ENCODE measurements around the gene RACK1.

Gene RACK1

DNA sequence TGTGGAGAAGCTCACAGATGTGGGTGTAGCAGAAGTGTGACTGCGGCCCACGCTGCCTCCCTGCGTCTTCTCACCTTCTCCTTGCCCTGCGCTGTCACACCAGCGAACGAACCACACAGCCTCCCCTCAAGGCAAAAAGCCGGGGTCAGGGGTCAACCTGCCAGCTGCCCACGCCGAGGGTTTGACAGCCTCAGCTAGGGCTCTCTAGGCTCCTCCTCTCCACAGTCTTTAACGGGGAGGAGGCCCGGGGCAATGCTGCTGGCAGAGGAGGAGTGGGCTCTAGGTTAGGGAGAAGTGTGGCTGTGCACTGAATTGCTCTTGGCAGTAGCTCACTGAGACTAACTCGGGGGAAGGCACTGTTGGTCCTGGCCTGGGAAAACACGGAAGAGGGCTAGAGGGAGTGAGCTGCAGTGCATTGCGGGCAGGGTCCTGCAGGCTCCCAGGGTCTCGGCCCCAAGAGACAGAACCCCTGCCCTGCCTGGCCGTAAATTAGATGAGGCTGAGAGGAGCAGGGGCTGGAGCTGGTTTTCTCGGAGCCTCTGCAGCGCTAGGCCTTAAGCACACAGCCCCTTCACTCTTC lies 21.5 kb upstream of the RACK1 start:
- H3K4me3 ChIP-seq (replicated peaks; ENCODE audit: insufficient read depth, low read length) = no peak overlapping the region
- TF ChIP-seq SPI1 (IDR thresholded peaks at IDR 0.05; ENCODE audit: borderline replicate concordance, low read depth) (no peak), GABPA (IDR thresholded peaks at IDR 0.05; ENCODE audit: low read depth) (no peak), POLR2AphosphoS5 (IDR thresholded peaks at IDR 0.05; ENCODE audit: low read depth) (no peak)
- TF ChIP-seq, protein P1, sequence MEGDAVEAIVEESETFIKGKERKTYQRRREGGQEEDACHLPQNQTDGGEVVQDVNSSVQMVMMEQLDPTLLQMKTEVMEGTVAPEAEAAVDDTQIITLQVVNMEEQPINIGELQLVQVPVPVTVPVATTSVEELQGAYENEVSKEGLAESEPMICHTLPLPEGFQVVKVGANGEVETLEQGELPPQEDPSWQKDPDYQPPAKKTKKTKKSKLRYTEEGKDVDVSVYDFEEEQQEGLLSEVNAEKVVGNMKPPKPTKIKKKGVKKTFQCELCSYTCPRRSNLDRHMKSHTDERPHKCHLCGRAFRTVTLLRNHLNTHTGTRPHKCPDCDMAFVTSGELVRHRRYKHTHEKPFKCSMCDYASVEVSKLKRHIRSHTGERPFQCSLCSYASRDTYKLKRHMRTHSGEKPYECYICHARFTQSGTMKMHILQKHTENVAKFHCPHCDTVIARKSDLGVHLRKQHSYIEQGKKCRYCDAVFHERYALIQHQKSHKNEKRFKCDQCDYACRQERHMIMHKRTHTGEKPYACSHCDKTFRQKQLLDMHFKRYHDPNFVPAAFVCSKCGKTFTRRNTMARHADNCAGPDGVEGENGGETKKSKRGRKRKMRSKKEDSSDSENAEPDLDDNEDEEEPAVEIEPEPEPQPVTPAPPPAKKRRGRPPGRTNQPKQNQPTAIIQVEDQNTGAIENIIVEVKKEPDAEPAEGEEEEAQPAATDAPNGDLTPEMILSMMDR (IDR thresholded peaks at IDR 0.05; ENCODE audit: insufficient read depth, low read length) = no peak
- TF ChIP-seq, protein P2, sequence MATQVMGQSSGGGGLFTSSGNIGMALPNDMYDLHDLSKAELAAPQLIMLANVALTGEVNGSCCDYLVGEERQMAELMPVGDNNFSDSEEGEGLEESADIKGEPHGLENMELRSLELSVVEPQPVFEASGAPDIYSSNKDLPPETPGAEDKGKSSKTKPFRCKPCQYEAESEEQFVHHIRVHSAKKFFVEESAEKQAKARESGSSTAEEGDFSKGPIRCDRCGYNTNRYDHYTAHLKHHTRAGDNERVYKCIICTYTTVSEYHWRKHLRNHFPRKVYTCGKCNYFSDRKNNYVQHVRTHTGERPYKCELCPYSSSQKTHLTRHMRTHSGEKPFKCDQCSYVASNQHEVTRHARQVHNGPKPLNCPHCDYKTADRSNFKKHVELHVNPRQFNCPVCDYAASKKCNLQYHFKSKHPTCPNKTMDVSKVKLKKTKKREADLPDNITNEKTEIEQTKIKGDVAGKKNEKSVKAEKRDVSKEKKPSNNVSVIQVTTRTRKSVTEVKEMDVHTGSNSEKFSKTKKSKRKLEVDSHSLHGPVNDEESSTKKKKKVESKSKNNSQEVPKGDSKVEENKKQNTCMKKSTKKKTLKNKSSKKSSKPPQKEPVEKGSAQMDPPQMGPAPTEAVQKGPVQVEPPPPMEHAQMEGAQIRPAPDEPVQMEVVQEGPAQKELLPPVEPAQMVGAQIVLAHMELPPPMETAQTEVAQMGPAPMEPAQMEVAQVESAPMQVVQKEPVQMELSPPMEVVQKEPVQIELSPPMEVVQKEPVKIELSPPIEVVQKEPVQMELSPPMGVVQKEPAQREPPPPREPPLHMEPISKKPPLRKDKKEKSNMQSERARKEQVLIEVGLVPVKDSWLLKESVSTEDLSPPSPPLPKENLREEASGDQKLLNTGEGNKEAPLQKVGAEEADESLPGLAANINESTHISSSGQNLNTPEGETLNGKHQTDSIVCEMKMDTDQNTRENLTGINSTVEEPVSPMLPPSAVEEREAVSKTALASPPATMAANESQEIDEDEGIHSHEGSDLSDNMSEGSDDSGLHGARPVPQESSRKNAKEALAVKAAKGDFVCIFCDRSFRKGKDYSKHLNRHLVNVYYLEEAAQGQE (IDR thresholded peaks at IDR 0.05; ENCODE audit: insufficient replicate concordance, low read depth) = no peak
- H3K27ac ChIP-seq (replicated peaks) = no peak overlapping the region
- no peak for DNase-seq (ENCODE audit: low read depth in 1 of 2, low spot score in 1 of 2)
- no peaks in the 10 kb centered on the region for H3K27me3 ChIP-seq (ENCODE audit: insufficient read depth, poor library complexity, severe bottlenecking)

GRCh38 chr5:181263633-181264032 lies 19.9 kb upstream of the RACK1 start:
- Histone ChIP-seq H3K27ac (replicated peaks) (no peak overlapping the region), H3K27me3 (ENCODE audit: insufficient read depth, poor library complexity, severe bottlenecking) (no peaks in the 10 kb centered on the region), H3K4me3 (replicated peaks; ENCODE audit: insufficient read depth, low read length) (no peak overlapping the region)
- no peak for TF ChIP-seq SPI1 (IDR thresholded peaks at IDR 0.05; ENCODE audit: borderline replicate concordance, low read depth)
- TF ChIP-seq POLR2AphosphoS5 (IDR thresholded peaks at IDR 0.05; ENCODE audit: low read depth) = no peak
- TF ChIP-seq, protein P2 (IDR thresholded peaks at IDR 0.05; ENCODE audit: insufficient replicate concordance, low read depth) = no peak
- TF ChIP-seq GABPA (IDR thresholded peaks at IDR 0.05; ENCODE audit: low read depth) = no peak
- TF ChIP-seq, protein P1 (IDR thresholded peaks at IDR 0.05; ENCODE audit: insufficient read depth, low read length) = no peak
- DNase-seq (ENCODE audit: low read depth in 1 of 2, low spot score in 1 of 2) = no peak

GRCh38 chr5:181261320-181262049 lies 17.8 kb upstream of the RACK1 start:
- Histone ChIP-seq H3K27me3 (ENCODE audit: insufficient read depth, poor library complexity, severe bottlenecking) (no peaks in the 10 kb centered on the region), H3K4me3 (replicated peaks; ENCODE audit: insufficient read depth, low read length) (peak overlapping the region; percentile 79), H3K27ac (replicated peaks) (peak overlapping the region; percentile 99)
- peak; percentile 74 to 87 for DNase-seq (ENCODE audit: low read depth in 1 of 2, low spot score in 1 of 2)
- TF ChIP-seq SPI1 (IDR thresholded peaks at IDR 0.05; ENCODE audit: borderline replicate concordance, low read depth) = peak; percentile 79
- TF ChIP-seq, protein P2 (IDR thresholded peaks at IDR 0.05; ENCODE audit: insufficient replicate concordance, low read depth) = peak; percentile 52
- TF ChIP-seq, protein P1 (IDR thresholded peaks at IDR 0.05; ENCODE audit: insufficient read depth, low read length) = no peak
- peak; percentile 88 for TF ChIP-seq POLR2AphosphoS5 (IDR thresholded peaks at IDR 0.05; ENCODE audit: low read depth)
- peak; percentile 8; the same call in 1 of the 2 replicates for TF ChIP-seq GABPA (IDR thresholded peaks at IDR 0.05; ENCODE audit: low read depth)
